K562 (cell line): ENCODE measurements around the gene OSBP2.

Source experiments
- ARHGAP35 ChIP-seq: fragments of 450-650 bp; IDR thresholded peaks from 2 replicates; pipeline ENCODE4 v1.6.1; 2018; ENCODE audit not compliant: partially characterized antibody
- ATF6 ChIP-seq: sonication (generic); formaldehyde crosslinking; IDR thresholded peaks from 2 replicates; pipeline ENCODE4 v1.4.0; 2020; ENCODE audit warnings: mild to moderate bottlenecking, missing genetic modification reagents
- CTCF ChIP-seq, 3 experiments: IDR thresholded peaks in 2 of 3; conservative IDR thresholded peaks in 1 of 3; 2 replicates each; pipeline ENCODE4 v1.5.1; 2011 to 2012; ENCODE audit warnings: low read length in 3 of 3, mild to moderate bottlenecking in 3 of 3, control low read depth in 2 of 3, improper control_type of control experiment in 1 of 3, inconsistent platforms in 1 of 3, low read depth in 1 of 3, mixed read lengths in 1 of 3, moderate library complexity in 1 of 3; ENCODE audit not compliant: insufficient read depth in 2 of 3
- EGR1 ChIP-seq: fragments of 450-650 bp; conservative IDR thresholded peaks from 2 replicates; pipeline ENCODE4 v1.6.1; 2017; ENCODE audit warnings: mild to moderate bottlenecking
- EP300 ChIP-seq: IDR thresholded peaks from 2 replicates; pipeline ENCODE4 v1.6.1; 2012; ENCODE audit warnings: low read length, improper control_type of control experiment
- GATAD2B ChIP-seq: fragments of 450-650 bp; IDR thresholded peaks from 2 replicates; pipeline ENCODE4 v1.6.1; 2017; ENCODE audit warnings: mild to moderate bottlenecking, borderline replicate concordance
- HBP1 ChIP-seq: fragments of 450-650 bp; formaldehyde crosslinking; IDR thresholded peaks from 2 replicates; pipeline ENCODE4 v1.4.0; 2022; ENCODE audit warnings: missing genetic modification characterization
- MAX ChIP-seq: sonication (generic); formaldehyde crosslinking; IDR thresholded peaks from 2 replicates; pipeline ENCODE4 v1.9.0; 2022; ENCODE audit warnings: mild to moderate bottlenecking, missing genetic modification reagents
- MTA3 ChIP-seq: fragments of 450-650 bp; formaldehyde crosslinking; IDR thresholded peaks from 2 replicates; pipeline ENCODE4 v1.6.1; 2017; ENCODE audit warnings: mild to moderate bottlenecking, borderline replicate concordance
- NONO ChIP-seq, 2 experiments: fragments of 200-400 bp in 1 of 2; fragments of 450-650 bp in 1 of 2; formaldehyde crosslinking in 1 of 2; IDR thresholded peaks; 2 replicates each; pipeline ENCODE4 v1.6.1; 2017; ENCODE audit warnings: low read depth in 2 of 2, mild to moderate bottlenecking in 2 of 2, moderate library complexity in 2 of 2, low read length in 1 of 2
- ZNF263 ChIP-seq: sonication (generic); formaldehyde crosslinking; IDR thresholded peaks from 2 replicates; pipeline ENCODE4 v1.8.0; 2022; ENCODE audit warnings: mild to moderate bottlenecking, missing genetic modification reagents, borderline replicate concordance

- TF ChIP-seq NONO (IDR thresholded peaks at IDR 0.05; ENCODE audit: low read depth in 2 of 2, low read length in 1 of 2) (no peak), HBP1 (CRISPR knock-in tag) (no peak), GATAD2B (no peak), MTA3 (no peak), EGR1 (no peak), ZNF263 (CRISPR knock-in tag) (no peak), MAX (no peak), CTCF (IDR thresholded peaks at IDR 0.05 in 2 of 3, conservative IDR thresholded peaks at IDR 0.05 in 1 of 3; ENCODE audit: insufficient read depth in 2 of 3, low read depth in 1 of 3, low read length in 3 of 3) (no peak), ARHGAP35 (no peak), EP300 (no peak), ATF6 (no peak)
Measured at GRCh38 chr22:30860176-30861105, 165.8 kb downstream of the OSBP2 start.
